ENCODE data around the gene CLPSL1.

- no peak for TF ChIP-seq CTCF (IDR thresholded peaks at IDR 0.05; ENCODE audit: low read length)
- TF ChIP-seq EZH2phosphoT487 (IDR thresholded peaks at IDR 0.05; ENCODE audit: low read length), result no peak
Observed at GRCh38 chr6:35831257-35832007, 50.6 kb downstream of the CLPSL1 start.
